MV-4-11 (cell line): ENCODE data around the gene NIT2.

Experiments
- DNase-seq: peaks from one replicate; lab custom pipeline; 2025; lab: John Stamatoyannopoulos, UW

NIT2 gene

GRCh38 chr3:100396967-100397366, 62.4 kb downstream of the NIT2 start:
- DNase-seq: no peak

- DNase-seq: no peak
These were observed 64.9 kb downstream of the NIT2 start for GRCh38 chr3:100399341-100400071.

GRCh38 chr3:100400419-100400779, 65.8 kb downstream of the NIT2 start:
- peak; percentile 16 for DNase-seq

- peak; percentile 98 for DNase-seq
These were observed 66.5 kb downstream of the NIT2 start, which contains the start of the genes LNP1 and TOMM70 for GRCh38 chr3:100400780-100401673. Gene LNP1, plus strand, starts transcription at chr3:100401539. Its CDS starts 28,191 bp downstream, at chr3:100429730. Gene TOMM70, minus strand, starts transcription at chr3:100401089. Its CDS starts 140 bp downstream, at chr3:100400949.

DNA sequence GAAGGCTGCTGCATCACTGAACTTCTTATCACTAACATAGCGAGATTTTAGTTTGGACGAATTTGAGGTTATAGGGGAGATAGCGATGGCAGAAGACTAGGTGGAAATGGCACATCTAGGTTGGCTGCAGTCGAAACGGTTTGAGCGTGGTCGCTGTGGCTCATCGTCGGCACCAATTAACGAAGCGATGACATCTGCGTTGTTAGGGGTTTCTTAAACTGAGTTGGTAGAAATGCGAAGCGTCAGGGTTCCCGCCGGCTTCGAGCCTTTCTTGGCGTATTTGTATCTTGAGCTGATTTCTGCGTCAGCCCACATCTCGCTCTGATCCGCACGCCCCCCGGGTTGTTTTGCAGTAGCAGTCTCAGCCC, 67.1 kb downstream of the NIT2 start:
- DNase-seq: no peak

GRCh38 chr3:100402256-100402655, 67.7 kb downstream of the NIT2 start:
- peak; percentile 14 for DNase-seq

- no peak for DNase-seq
These were observed 68.3 kb downstream of the NIT2 start for GRCh38 chr3:100402891-100403290.

DNA sequence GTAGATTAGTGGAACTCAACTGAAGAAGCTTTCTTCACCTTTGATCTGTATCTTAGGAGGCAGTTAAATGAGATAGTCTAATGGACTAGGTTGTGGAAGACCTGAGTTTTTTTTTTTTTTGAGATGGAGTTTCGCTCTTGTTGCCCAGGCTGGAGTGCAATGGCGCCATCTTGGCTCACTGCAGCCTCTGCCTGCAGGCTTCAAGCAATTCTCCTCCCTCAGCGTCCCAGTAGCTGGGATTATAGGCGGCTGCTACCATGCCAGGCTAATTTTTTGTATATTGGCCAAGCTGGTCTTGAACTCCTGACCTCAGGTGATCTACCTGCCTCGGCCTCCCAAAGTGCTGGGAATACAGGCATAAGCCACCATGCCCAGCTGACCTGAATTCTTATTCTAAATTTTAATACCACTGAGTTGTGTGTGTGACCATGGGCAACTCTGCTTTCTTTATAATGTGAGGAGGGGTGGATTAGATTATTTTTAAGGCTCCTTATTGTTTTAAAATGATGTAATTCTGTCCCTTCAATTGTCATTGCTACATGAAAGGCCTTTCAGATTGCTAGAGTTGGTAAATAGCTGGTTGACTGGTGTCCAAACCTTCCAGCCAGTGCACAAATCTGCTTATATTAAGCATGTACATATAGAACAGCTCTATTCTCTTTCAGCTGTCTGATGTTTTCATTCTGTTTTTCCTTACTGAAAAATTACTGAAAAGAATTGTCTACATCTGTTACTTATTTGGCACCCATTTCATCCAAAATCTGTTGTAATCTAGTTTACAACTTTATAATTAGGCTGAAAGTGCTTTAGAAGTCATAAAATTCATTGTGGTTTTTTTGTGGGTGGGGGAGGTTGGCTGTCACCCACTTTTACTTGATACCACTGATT, 69.0 kb downstream of the NIT2 start:
- peak; percentile 18 for DNase-seq

DNA sequence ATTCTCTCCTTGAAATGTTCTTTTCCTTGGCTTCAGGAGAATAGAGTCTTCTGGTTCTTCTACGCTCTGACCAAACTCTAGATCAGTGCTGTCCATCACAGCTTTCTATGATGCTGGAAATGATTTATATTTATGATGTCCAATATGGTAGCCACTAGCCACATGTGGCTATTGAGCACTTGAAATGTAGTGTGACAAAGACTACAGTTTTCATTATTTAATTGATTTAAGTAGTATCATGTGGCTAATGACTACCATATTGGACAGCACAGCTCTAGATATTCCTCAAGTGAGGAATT, 69.6 kb downstream of the NIT2 start:
- DNase-seq: no peak

GRCh38 chr3:100407164-100407563, 72.6 kb downstream of the NIT2 start:
- DNase-seq: no peak

DNA sequence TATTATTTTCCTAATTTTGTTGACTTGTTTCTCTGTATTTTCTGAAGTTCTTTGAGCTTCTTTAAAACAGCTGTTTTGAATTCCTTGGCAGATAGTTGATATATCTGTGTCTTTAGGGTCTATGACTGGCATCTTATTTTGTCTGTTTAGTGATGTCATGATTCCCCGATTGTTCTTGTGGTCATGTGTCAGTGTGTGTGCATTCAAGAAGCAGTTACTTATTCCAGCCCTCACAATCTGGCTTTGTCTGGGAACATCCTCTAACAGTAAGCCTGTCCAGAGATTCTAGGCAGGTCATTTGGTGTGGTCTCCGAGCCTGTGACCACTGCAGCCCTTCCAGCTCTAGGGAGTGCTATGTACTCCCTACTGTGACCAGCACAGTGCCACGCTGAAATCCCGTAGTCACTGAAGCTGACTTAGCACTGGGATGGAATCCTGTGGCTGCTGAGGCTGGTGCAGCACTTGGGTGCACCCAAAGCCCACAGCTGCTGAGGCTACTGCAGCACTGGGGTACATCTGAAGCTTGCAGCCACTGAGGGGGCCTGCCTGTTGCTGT, 73.5 kb downstream of the NIT2 start:
- no peak for DNase-seq
